NCI-H82 (cell line): ENCODE data around the gene ZNF74.
A peak's percentile ranks its signal among the peaks of the same experiment; 100 is the strongest.

ENCODE experiments used
- DNase-seq: peaks from one replicate; lab custom pipeline; 2025; lab: John Stamatoyannopoulos, UW

Gene ZNF74

GRCh38 chr22:20420157-20420842 lies 26.3 kb downstream of the ZNF74 start:
- no peak for DNase-seq

- DNase-seq: no peak
These were observed 27.5 kb downstream of the ZNF74 start for GRCh38 chr22:20421507-20421874.

GRCh38 chr22:20422271-20423007 lies 28.5 kb downstream of the ZNF74 start:
- no peak for DNase-seq

- no peak for DNase-seq
These were observed 29.3 kb downstream of the ZNF74 start for GRCh38 chr22:20423008-20423905.

GRCh38 chr22:20423906-20424551 lies 30.1 kb downstream of the ZNF74 start:
- DNase-seq: no peak

GRCh38 chr22:20424568-20424931 lies 30.6 kb downstream of the ZNF74 start:
- DNase-seq: no peak

GRCh38 chr22:20424932-20425565 lies 31.1 kb downstream of the ZNF74 start:
- DNase-seq: no peak

- DNase-seq: no peak
These were observed 31.8 kb downstream of the ZNF74 start for GRCh38 chr22:20425566-20426258.

- DNase-seq: no peak
These were observed 32.3 kb downstream of the ZNF74 start for GRCh38 chr22:20426259-20426615.

GRCh38 chr22:20427104-20427944 lies 33.4 kb downstream of the ZNF74 start:
- DNase-seq: no peak

GRCh38 chr22:20427945-20428417 lies 34.0 kb downstream of the ZNF74 start:
- no peak for DNase-seq

- no peak for DNase-seq
These were observed 34.7 kb downstream of the ZNF74 start for GRCh38 chr22:20428496-20429253.

- DNase-seq: no peak
These were observed 35.5 kb downstream of the ZNF74 start for GRCh38 chr22:20429254-20430100.

- DNase-seq: no peak
These were observed 36.3 kb downstream of the ZNF74 start for GRCh38 chr22:20430101-20430719.

GRCh38 chr22:20430720-20431510 lies 37.0 kb downstream of the ZNF74 start:
- DNase-seq: no peak

- DNase-seq: peak; percentile 22
These were observed 37.7 kb downstream of the ZNF74 start for GRCh38 chr22:20431511-20432192.
